ENCODE results near the gene NOXRED1. TPM values are rescaled to one million over a fixed set of nuclear protein-coding genes. Genes with fewer than 3 reads are reported as not detected.

Gene NOXRED1
- total RNA-seq, 1 donor from 2014 or later: 0.47 TPM

- TF ChIP-seq, protein P1, sequence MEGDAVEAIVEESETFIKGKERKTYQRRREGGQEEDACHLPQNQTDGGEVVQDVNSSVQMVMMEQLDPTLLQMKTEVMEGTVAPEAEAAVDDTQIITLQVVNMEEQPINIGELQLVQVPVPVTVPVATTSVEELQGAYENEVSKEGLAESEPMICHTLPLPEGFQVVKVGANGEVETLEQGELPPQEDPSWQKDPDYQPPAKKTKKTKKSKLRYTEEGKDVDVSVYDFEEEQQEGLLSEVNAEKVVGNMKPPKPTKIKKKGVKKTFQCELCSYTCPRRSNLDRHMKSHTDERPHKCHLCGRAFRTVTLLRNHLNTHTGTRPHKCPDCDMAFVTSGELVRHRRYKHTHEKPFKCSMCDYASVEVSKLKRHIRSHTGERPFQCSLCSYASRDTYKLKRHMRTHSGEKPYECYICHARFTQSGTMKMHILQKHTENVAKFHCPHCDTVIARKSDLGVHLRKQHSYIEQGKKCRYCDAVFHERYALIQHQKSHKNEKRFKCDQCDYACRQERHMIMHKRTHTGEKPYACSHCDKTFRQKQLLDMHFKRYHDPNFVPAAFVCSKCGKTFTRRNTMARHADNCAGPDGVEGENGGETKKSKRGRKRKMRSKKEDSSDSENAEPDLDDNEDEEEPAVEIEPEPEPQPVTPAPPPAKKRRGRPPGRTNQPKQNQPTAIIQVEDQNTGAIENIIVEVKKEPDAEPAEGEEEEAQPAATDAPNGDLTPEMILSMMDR (conservative IDR thresholded peaks at IDR 0.05): no peak
- H3K27me3 Mint-ChIP-seq (ENCODE audit: low read depth): no peaks in the 10 kb centered on the region
- H3K27ac Mint-ChIP-seq (ENCODE audit: unreplicated experiment): no peak overlapping the region
- peak overlapping the region; percentile 6 for H3K4me3 Mint-ChIP-seq
- H3K9me3 Mint-ChIP-seq: no peaks in the 10 kb centered on the region
- peaks cover 33% of the 10 kb centered on the region for H3K4me1 Mint-ChIP-seq
- peaks cover 9% of the 10 kb centered on the region for H3K36me3 Mint-ChIP-seq (ENCODE audit: low read depth)
- DNase-seq (ENCODE audit: low read depth, low spot score): no peak
Measured at GRCh38 chr14:77353469-77354141, 69.7 kb downstream of the NOXRED1 start.

- no peaks in the 10 kb centered on the region for H3K27me3 Mint-ChIP-seq (ENCODE audit: low read depth)
- no peak for DNase-seq (ENCODE audit: low read depth, low spot score)
- no peak overlapping the region for H3K27ac Mint-ChIP-seq (ENCODE audit: unreplicated experiment)
- H3K4me1 Mint-ChIP-seq: peaks cover 13% of the 10 kb centered on the region
- TF ChIP-seq, protein P1 (conservative IDR thresholded peaks at IDR 0.05): no peak
- H3K9me3 Mint-ChIP-seq: no peaks in the 10 kb centered on the region
- H3K36me3 Mint-ChIP-seq (ENCODE audit: low read depth): peaks cover 12% of the 10 kb centered on the region
- H3K4me3 Mint-ChIP-seq: no peak overlapping the region
Measured at GRCh38 chr14:77347751-77348150, 75.6 kb downstream of the NOXRED1 start.

DNA sequence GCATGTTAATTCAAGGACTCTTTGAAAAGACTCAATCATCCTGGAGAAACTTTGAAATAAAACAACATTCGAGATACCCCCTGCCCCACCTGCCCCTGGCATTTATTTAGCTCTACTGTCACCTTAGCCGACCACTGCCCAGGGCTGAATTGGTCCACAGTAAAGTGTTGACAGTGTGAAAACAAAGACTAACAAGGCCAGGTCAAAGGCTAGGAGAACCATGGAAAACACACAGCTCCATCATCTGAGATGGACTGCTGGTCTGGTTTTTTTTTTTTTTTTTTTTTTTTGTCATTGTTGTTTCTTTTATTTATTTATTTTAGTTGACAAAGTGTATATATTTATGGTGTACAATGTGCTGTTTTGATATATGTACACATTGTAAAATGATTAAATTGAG lies 76.8 kb downstream of the NOXRED1 start:
- peaks cover 11% of the 10 kb centered on the region for H3K4me1 Mint-ChIP-seq
- no peak overlapping the region for H3K27ac Mint-ChIP-seq (ENCODE audit: unreplicated experiment)
- TF ChIP-seq, protein P1 (conservative IDR thresholded peaks at IDR 0.05): no peak
- DNase-seq (ENCODE audit: low read depth, low spot score): no peak
- H3K9me3 Mint-ChIP-seq: no peaks in the 10 kb centered on the region
- H3K36me3 Mint-ChIP-seq (ENCODE audit: low read depth): peaks cover 11% of the 10 kb centered on the region
- no peak overlapping the region for H3K4me3 Mint-ChIP-seq
- H3K27me3 Mint-ChIP-seq (ENCODE audit: low read depth): no peaks in the 10 kb centered on the region

GRCh38 chr14:77344377-77344996 lies 78.8 kb downstream of the NOXRED1 start:
- Mint-ChIP-seq H3K27ac (ENCODE audit: unreplicated experiment) (no peak overlapping the region), H3K9me3 (no peaks in the 10 kb centered on the region), H3K36me3 (ENCODE audit: low read depth) (peaks cover 7% of the 10 kb centered on the region), H3K27me3 (ENCODE audit: low read depth) (no peaks in the 10 kb centered on the region), H3K4me3 (no peak overlapping the region), H3K4me1 (peaks cover 11% of the 10 kb centered on the region)
- TF ChIP-seq, protein P1 (conservative IDR thresholded peaks at IDR 0.05): no peak
- no peak for DNase-seq (ENCODE audit: low read depth, low spot score)

Other genes with a start within 250 kb of the NOXRED1 start
- 0.59 and 0.91 TPM in 2 replicates for gene TMEM63C, start 241.7 kb downstream of the NOXRED1 start, total RNA-seq
- gene NGB, start 152.3 kb downstream of the NOXRED1 start, total RNA-seq: not detected in 2 replicates
- gene POMT2, start 102.6 kb downstream of the NOXRED1 start, total RNA-seq: 46.0 and 46.8 TPM in 2 replicates
- gene GSTZ1, start 102.5 kb downstream of the NOXRED1 start, total RNA-seq: 24.5 and 27.3 TPM in 2 replicates
- gene TMED8, start 46.4 kb downstream of the NOXRED1 start, total RNA-seq: 19.1 and 20.2 TPM in 2 replicates
- gene SAMD15, start 46.1 kb downstream of the NOXRED1 start, total RNA-seq: 4.3 and 7.8 TPM in 2 replicates
- 22.9 and 23.6 TPM in 2 replicates for gene VIPAS39, start 34.1 kb upstream of the NOXRED1 start, total RNA-seq
- 190 and 210 TPM in 2 replicates for gene AHSA1, start 34.6 kb upstream of the NOXRED1 start, total RNA-seq
- gene ISM2, start 75.3 kb upstream of the NOXRED1 start, total RNA-seq: 0.16 TPM in 1 of 2 replicates, not detected in the other
- 27.3 and 30.2 TPM in 2 replicates for gene SPTLC2, start 193.1 kb upstream of the NOXRED1 start, total RNA-seq

Measured in neural crest cell (in vitro differentiated cells).